ENCODE results near the gene ZAR1.
"Not testable (repeated sequence)": the region's sequence is repeated elsewhere in the genome, so short reads cannot be mapped to it uniquely, and the experiment has no call there.

ZAR1 gene, protein sequence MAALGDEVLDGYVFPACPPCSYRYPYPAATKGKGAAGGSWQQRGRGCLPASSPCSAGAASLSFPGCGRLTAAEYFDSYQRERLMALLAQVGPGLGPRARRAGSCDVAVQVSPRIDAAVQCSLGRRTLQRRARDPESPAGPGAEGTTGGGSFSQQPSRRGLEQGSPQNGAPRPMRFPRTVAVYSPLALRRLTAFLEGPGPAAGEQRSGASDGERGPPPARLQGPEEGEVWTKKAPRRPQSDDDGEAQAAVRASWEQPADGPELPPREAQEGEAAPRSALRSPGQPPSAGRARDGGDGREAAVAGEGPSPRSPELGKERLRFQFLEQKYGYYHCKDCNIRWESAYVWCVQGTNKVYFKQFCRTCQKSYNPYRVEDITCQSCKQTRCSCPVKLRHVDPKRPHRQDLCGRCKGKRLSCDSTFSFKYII

DNA sequence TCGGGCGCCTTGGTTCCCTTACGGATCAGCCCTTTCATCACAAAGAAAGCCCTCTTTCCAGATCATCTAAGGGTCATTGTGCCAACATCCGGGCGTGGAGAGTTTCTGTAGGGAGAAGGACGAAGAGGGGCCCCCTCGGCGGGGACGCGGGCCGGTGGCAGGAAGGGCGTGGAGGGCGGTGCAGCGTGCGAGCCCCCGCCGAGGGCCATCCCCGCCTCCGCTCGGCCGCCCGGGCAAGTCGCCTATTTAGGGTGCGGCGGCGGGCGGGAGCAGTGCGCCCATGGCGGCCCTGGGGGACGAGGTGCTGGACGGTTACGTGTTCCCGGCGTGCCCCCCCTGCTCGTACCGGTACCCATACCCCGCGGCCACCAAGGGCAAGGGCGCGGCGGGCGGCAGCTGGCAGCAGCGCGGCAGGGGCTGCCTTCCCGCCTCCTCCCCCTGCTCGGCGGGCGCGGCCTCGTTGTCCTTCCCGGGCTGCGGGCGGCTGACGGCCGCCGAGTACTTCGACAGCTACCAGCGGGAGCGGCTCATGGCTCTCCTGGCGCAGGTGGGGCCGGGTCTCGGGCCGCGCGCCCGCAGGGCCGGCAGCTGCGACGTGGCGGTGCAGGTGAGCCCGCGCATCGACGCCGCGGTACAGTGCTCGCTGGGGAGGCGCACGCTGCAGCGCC lies at the start of gene ZAR1:
ZAR1 (plus strand) TSS at position 241 of the 668 bp plus-strand sequence; CDS start at position 281, 40 bp downstream.
- DNase-seq, result peak; percentile 70

DNA sequence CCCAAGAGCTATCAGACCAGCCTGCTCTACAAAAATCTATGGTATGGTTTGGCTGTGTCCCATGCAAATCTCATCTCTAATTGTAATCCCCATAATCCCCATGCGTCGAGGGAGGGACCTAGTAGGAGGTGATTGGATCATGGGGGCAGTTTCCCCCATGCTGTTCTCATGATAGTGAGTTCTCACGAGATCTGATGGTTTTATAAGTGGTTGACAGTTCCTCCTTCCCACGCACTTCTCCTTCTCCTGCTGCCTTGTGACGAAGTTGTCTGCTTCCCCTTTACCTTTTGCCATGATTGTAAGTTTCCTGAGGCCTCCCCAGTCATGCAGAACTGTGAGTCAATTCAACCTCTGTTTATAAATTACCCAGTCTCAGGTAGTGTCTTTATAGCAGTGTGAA lies 49.1 kb upstream of the ZAR1 start:
- not testable (repeated sequence) for DNase-seq

DNA sequence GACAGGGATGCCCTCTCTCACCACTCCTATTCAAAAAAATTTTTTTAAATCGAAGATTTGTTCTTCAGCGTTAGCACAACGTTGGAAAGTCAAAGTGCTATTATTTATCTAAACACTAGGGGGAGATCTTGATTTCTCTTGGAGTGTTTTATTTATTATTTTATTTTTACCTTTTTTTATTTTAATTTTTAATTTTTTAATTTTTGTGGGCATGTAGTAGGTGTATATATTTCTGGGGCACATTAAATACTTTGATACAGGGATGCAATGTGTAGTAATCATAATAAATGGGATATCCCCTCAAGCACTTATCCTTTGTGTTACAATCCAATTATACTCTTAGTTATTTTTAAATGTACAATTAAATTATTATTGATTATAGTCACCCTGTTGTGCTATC lies 44.3 kb upstream of the ZAR1 start:
- DNase-seq, result no peak

DNA sequence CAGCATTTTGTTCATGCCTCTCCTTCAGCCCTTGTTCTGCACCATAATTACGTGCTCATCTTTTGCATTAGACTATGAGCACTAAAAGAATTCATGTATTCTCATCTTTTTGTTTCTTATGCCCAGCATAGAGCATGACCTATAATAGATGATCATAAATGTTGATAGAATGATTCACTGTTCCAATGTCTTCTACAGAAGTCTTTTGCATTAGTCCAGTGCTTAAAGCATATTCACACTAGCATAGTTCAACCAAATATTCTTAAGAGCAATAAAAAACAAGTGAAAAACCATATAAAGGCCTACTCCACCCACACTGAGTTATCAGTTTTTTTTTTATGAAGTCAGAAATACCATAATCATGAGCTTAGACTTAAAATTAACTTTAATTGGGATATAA lies 43.4 kb upstream of the ZAR1 start:
- no peak for DNase-seq

DNA sequence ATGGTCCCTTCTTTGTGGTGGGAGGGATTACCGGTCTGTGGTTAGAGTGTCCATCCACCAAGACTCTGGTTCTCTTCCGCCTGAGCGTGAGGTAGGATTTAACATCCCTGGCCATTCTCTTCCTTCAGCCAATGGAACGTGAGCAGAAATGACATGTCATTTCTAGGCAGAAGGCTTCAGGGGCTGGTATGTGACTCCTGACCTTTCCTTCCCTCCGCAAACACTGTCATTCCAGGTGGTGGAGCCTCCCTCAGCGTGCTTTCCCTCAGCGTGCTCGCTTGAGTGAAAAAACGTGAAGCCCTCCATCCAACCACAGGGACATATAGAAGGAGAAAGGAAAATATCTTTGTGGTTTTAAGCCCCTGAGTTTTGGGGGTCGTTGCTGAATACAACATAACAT lies 40.9 kb upstream of the ZAR1 start:
- no peak for DNase-seq

DNA sequence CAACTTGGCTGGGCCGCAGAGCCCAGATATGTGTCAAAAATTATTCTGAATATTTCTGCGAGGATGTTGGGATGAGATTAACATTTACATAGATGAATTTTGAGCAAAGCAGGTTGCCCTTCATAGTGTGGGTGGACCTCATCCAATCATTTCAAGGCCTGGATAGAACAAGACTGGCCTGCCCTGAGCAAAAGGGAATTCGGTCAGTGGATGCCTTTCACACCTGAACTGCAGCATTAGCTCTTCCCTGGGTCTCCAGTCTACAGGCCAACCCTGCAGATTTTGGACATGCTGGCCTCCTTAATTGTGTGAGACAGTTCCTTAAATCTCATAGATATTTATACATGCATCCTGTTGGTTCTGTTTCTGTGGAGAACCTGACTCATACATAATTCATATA lies 39.3 kb upstream of the ZAR1 start:
- DNase-seq, result no peak

DNA sequence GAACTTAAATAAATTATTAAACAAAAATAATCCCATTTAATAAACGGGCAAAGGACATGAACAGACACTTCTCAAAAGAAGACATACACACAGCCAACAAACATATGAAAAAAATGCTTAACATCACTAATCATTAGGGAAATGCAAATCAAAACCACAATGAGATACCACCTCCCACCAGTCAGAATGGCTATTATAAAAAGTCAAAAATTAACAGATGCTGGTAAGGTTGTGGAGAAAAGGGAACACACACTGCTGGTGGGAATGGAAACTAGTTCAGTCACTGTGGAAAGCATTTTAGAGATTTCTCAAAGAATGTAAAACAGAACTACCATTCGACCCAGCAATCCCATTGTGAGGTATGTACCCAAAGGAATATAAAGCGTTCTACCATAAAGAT lies 38.4 kb upstream of the ZAR1 start:
- not testable (repeated sequence) for DNase-seq

DNA sequence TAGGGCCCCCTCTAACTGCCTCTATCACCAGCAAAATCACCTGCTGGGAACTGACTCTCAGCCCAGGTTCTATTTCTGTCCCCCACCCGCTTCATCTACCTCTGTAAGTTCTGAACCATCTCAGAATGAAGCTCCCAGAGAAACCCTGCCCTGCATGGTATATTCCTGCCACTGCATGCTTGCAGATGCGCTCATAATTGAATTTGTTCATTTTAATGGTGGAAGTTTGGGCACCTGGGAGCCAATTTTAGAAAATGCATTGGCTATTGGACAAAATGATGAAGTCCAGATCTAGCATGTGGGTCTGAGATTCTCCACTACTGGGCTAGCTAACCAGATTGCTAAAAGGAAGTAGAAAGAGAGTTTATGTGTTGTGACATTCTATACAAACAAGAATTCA lies 35.5 kb upstream of the ZAR1 start:
- no peak for DNase-seq

DNA sequence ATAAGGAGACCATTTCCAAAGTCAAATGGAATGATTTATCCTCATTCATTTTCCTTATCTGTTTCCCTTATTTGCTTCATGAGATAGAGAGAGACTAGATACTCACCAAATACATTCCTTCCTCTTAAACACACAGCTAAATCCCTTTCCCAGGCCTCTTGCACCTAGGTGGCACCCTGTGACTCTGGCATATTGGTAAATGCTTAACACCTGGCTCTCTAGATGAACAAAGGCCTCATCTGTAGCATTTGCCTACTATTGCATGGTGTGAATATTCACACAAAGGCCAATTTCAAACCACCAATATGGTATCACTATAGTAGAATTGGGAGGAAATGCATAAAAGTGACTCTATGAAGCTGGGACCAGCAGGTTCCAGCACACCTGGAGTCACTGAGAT lies 29.1 kb upstream of the ZAR1 start:
- DNase-seq, result no peak

DNA sequence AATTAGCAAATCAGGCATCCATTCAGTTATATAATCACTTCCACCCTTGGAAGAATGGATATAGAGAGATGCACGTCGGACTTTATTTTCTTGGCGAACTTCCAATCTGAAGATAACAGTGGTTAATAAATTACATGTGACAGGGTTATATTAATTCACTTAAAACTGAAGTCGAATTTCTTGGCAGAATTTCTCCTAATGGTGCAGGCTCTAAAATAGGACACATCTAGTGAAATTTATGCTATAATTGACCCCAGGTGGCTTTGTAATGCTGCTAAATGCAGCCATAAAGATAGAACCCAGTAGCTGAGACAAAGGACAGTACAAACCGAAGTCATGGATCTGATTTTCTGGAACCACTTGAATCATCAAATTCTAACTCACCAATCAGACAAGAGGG lies 27.7 kb upstream of the ZAR1 start:
- no peak for DNase-seq

DNA sequence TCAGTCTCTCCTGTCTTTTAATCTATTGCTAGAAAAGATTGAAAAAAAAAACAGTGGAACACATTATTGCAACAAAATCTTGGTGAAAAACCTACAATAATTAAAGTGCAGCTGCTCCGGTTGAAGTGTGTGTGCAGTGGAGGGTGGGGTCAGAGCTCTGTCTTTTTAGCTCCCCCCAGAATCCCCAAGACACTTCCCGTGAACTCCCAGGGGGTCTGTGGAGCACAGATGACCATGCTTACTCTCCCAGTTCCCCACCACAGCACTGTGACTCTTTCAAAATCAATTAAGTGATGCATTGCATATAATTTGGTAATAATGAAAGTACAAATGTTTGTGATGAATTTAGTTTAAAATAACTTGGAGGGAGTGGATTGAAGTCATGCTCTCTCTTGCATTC lies 22.6 kb upstream of the ZAR1 start:
- DNase-seq, result no peak

DNA sequence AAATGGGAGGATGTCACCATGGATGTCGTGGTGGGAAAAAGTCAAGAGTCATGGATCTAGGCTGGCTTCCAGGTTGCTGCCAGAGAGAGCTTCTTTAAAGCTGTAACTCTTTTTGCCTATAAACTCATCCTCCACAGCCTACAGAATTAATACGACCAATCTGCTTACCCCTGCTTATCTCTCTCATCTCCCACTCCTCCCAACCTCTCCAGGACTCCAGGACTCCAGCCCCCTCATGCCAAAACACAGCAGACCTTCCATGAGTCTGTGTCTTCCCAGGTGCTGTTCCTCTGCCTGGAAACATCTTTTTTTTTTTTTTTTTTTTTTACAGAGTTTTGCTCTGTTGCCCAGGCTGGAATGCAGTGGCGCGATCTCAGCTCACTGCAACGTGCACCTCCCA lies 22.2 kb upstream of the ZAR1 start:
- no peak for DNase-seq

DNA sequence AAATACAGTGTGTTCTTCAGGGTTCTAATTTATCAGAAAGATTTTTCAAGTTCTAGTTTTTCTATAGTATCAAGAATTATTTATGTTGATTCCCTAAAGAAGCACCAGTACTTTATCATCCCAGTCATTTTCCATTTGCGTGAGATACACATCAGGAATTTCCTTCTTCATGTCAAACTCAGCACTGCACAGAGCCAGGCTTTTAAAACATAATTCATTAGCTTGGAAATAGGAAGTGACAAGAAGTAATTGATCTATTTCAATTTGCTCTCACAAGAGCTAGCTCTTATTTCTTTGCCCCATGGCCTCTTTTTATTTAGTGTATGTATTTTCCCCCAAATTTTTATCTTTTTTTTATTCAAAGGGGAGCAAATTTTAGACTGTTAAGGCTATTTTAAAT lies 19.9 kb upstream of the ZAR1 start:
- no peak for DNase-seq

DNA sequence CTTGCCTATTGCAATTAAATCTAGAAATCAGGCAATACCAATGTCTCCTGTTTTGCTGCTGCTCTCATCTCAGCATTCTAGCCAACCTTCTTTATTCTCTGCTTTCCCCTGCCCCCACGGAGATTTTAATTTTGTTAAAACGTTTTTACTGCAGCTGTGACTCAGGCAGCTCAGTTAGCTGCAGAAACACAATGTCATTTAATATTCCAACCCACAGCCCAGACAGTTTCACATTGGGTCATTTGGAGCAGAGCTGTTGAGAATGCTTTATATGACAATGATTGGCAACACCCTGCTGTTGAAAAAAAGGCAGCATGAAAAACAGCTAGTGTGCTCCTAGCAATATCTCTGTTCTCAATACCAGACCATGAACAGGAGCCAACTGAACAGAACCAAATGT lies 19.5 kb upstream of the ZAR1 start:
- DNase-seq, result no peak

DNA sequence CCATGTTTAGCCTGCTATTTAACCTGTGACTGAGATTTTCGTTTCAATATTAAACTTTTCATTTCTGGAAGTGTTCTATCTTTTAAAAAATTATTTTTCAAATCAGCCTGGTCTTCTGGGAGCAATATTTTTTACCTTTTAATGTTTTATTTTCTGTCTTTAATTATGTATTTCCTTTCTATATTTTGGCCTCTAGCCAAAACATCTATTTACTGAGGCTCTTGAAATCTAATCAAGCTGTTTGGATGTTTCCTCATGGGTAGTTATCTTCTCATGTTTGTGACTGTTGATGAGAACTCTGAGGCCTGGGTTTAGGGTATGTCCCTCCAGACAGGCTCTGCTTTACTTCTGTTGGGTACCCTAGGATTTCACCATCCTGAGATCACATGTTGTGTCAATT lies 17.3 kb upstream of the ZAR1 start:
- DNase-seq, result no peak

DNA sequence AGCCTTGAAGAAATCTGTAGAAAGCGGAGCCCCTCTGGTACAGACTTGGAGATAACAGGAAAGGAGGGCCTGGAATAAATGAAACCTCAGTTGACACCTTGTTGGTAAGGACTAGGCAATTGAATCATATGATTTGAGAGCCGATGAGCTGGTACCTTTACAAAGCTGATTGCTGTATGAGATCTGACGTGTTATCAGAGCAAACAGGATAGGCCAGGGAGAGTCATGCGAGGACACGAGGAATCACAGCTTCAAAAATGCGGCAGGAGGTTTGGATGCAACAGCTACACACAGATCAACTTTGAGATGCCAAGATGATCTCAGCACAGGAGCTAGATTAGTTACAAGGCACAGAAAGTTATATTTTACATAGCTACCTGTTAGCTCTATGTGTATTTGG lies 14.3 kb upstream of the ZAR1 start:
- no peak for DNase-seq

DNA sequence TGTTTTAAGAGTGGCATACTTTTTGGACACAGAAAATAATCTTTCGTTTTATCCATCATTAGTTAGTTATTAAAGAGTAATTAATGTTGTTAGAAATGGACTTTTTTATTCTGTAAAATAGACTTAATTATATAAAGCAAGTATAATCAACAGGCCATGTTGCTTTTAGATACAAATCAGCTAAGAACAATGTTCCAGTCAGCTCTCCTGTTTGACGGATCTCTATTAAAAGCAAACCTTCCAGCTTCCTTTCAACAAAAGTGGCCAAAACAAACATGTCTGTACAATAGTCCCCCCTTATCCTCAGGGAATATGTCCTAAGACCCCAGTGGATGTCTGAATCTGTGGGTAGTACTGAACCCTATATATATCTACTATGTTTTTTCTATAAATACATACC lies 11.8 kb upstream of the ZAR1 start:
- DNase-seq, result no peak

DNA sequence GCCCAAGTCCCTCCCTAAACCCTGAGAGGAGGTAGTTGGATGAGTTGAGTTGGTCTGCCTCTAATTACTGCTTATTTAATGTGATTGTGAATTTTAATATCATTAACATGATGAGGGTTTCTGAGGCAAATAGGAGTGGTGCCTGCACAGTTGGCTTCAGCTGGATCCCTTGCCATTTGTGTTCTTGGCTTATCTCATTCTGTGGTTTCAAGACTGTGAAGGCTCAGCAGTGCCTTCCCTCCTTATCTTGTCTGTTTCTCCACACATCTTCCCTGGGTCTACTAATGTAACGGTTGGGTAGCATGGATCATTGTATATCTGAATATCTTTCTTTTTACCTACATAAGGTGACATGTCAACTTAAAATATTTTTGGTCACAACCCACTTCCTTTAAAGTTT lies 8.5 kb upstream of the ZAR1 start:
- no peak for DNase-seq

DNA sequence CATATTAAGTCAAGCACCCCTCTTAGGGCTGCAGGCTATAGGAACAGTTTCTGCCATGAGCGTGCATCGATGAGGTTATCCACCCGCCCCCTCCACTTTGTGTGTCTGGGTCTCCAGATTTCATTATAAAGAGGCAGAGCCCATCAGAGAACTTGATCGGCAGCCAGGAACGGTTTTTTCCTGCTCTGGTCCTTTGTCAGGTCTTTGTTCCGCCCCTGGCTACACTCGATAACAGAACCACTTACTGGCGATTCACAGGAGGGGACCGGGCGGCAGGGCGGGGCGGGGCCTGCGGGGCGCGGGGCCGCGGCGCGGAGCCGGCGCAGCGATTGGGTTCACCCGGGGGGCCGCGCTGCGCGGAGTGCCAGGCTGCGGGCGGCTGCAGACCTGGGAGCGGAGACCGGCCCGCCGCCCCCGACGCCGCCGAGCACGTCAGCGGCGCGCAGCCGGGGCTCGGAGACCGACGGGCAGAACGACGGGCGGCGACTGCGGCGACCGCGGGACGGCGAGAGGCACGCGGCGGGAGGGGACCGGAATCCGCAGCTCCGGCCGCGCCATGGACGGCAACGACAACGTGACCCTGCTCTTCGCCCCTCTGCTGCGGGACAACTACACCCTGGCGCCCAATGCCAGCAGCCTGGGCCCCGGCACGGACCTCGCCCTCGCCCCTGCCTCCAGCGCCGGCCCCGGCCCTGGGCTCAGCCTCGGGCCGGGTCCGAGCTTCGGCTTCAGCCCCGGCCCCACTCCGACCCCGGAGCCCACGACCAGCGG lies 6.9 kb upstream of the ZAR1 start, which contains the start of gene SLC10A4:
SLC10A4 (plus strand) TSS at position 338 of the 771 bp plus-strand sequence; CDS start at position 557, 219 bp downstream.
- DNase-seq, result peak; percentile 57

DNA sequence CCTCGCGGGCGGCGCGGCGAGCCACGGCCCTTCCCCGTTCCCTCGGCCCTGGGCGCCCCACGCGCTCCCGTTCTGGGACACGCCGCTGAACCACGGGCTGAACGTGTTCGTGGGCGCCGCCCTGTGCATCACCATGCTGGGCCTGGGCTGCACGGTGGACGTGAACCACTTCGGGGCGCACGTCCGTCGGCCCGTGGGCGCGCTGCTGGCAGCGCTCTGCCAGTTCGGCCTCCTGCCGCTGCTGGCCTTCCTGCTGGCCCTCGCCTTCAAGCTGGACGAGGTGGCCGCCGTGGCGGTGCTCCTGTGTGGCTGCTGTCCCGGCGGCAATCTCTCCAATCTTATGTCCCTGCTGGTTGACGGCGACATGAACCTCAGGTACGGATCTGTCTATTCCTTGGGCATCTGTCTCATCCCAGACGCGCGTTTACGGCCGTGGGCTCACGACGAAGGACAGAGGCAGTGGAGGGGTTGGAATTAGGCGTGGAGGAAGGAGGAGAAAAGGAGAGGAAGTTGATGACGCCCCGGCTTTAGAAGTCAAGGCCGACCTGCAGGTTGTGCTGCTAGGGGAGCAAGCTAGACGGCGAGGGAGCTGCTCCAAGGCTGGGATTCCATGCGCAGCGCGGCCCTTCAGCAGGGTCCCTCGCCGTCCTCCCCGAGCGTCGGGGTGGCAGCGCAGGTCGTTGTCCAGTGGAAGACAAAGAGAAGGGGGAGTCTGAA lies 6.1 kb upstream of the ZAR1 start:
- DNase-seq, result peak; percentile 66

DNA sequence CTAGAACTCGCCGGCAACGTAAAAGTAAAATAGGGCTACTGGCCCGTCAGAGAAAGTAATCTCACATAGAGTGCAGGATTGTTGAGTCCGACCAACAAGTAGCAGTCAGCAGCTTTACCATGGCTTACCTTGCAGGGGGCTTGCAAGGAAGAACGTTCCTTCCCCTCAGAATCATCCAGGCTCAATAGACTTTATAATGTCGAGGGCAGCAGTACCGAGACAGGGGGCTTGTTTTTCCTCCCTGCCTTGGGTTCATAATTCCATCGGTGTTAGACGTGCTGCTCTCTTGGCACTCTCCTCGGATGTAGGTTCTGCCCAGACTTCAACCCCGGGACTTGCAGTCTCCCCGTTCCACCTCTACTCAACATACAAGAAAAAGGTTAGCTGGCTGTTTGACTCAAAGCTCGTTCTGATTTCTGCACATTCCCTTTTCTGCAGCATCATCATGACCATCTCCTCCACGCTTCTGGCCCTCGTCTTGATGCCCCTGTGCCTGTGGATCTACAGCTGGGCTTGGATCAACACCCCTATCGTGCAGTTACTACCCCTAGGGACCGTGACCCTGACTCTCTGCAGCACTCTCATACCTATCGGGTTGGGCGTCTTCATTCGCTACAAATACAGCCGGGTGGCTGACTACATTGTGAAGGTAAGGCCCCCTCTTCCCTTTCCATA lies 5.4 kb upstream of the ZAR1 start:
- peak; percentile 49 for DNase-seq

DNA sequence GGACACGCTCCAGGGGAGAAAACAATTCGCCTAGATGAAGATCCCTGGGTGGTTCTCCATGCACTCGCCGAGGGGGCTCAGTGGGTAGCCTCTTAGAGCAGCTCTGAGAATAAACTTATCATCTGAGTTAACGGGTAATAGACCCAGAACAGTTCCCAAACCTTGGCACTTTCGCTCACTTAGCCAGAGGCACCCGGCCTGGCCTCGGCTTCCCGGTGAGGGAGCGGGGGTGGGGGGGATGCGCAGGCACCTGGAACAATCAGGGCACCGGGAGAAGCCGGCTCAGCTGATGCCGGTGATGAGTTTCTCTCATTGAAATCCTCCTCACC lies 405 bp upstream of the ZAR1 start:
- DNase-seq, result no peak
